GM19043 (cell line): ENCODE measurements around the gene OPCML.

Experiments
- ATAC-seq: cut with Tn5 transposase; IDR thresholded peaks from one replicate; pipeline ENCODE4 v1.9.1; 2021; ENCODE audit warnings: low read depth; ENCODE audit not compliant: unreplicated experiment

The OPCML gene

GRCh38 chr11:132610791-132611190, 921.5 kb downstream of the OPCML start:
- ATAC-seq = no peak

- no peak for ATAC-seq
Observed at GRCh38 chr11:132610216-132610615, 922.1 kb downstream of the OPCML start.

- ATAC-seq = no peak
Observed at GRCh38 chr11:132607575-132607974, 924.7 kb downstream of the OPCML start.

GRCh38 chr11:132605825-132606570, 926.3 kb downstream of the OPCML start:
- ATAC-seq = no peak

- ATAC-seq = no peak
Observed at GRCh38 chr11:132604431-132604830, 927.9 kb downstream of the OPCML start.

- ATAC-seq = no peak
Observed at GRCh38 chr11:132601875-132602274, 930.4 kb downstream of the OPCML start.

- ATAC-seq = no peak
Observed at GRCh38 chr11:132595711-132596134, 936.6 kb downstream of the OPCML start.

- ATAC-seq = no peak
Observed at GRCh38 chr11:132595246-132595645, 937.1 kb downstream of the OPCML start.

GRCh38 chr11:132590986-132591385, 941.3 kb downstream of the OPCML start:
- ATAC-seq = no peak

GRCh38 chr11:132590554-132590953, 941.7 kb downstream of the OPCML start:
- ATAC-seq = no peak

- ATAC-seq = no peak
Observed at GRCh38 chr11:132589791-132590190, 942.5 kb downstream of the OPCML start.

GRCh38 chr11:132588366-132588765, 943.9 kb downstream of the OPCML start:
- no peak for ATAC-seq

- ATAC-seq = no peak
Observed at GRCh38 chr11:132587716-132588115, 944.6 kb downstream of the OPCML start.

- no peak for ATAC-seq
Observed at GRCh38 chr11:132586801-132587200, 945.5 kb downstream of the OPCML start.

- ATAC-seq = no peak
Observed at GRCh38 chr11:132579634-132580327, 952.5 kb downstream of the OPCML start.

GRCh38 chr11:132579136-132579535, 953.2 kb downstream of the OPCML start:
- no peak for ATAC-seq

- ATAC-seq = no peak
Observed at GRCh38 chr11:132578580-132578979, 953.7 kb downstream of the OPCML start.

GRCh38 chr11:132576706-132577105, 955.6 kb downstream of the OPCML start:
- no peak for ATAC-seq

GRCh38 chr11:132564091-132564885, 968.0 kb downstream of the OPCML start:
- no peak for ATAC-seq

- no peak for ATAC-seq
Observed at GRCh38 chr11:132563050-132563449, 969.3 kb downstream of the OPCML start.

- no peak for ATAC-seq
Observed at GRCh38 chr11:132561937-132562336, 970.4 kb downstream of the OPCML start.
